Stomach (tissue), 4 donors: ENCODE results near the gene RNF115.

Experiments used
- CTCF ChIP-seq, 7 experiments: fragments of 450-650 bp in 4 of 7; fragments of 200-600 bp in 3 of 7; sonication (generic) in 3 of 7; IDR thresholded peaks; one replicate each; pipeline ENCODE4 v1.5.1; 2016 to 2019; ENCODE audit warnings: antibody characterized with exemption in 7 of 7, control low read depth in 2 of 7, mild to moderate bottlenecking in 1 of 7
- POLR2A ChIP-seq, 4 donors: fragments of 450-650 bp; IDR thresholded peaks; one replicate each; pipeline ENCODE4 v1.6.1; 2016; ENCODE audit warnings: antibody characterized with exemption in 4 of 4, control low read depth in 2 of 4, mild to moderate bottlenecking in 1 of 4, moderate library complexity in 1 of 4

DNA sequence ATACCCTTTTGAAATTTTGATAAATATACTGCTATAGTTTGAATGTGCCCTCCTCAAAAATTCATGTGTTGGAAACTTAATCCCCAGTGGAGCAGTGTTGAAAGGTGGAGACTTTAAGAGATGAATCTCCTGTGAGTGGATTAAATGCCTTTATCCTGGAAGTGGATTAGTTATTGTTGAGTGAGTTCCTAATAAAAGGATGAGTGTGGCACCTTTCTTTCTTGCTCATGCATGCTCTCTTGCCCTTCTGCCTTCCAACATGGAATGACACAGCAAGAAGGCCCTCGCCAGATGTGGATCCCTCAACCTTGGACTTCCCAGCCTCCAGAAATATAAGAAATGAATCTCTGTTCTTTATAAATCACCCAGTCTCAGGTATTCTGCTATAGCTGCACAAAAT lies 52.8 kb downstream of the RNF115 start:
- no peak for TF ChIP-seq CTCF (IDR thresholded peaks at IDR 0.05)
- no peak for TF ChIP-seq POLR2A (IDR thresholded peaks at IDR 0.05)
